ENCODE measurements around the gene POLD4. TPM values are rescaled to one million over a fixed set of nuclear protein-coding genes. Genes with fewer than 3 reads are reported as not detected.

The POLD4 gene
- total RNA-seq, 4 donors from 2014 or later: 65.7 to 87.3 (median 74.4) TPM

- TF ChIP-seq POLR2AphosphoS5 (IDR thresholded peaks at IDR 0.05) (peak; percentile 97), EP300 (IDR thresholded peaks at IDR 0.05) (no peak), CTCF (IDR thresholded peaks at IDR 0.05) (peak in 3 of 4 experiments; percentile 26 to 43 (median 28))
- Histone ChIP-seq H3K9me3 (no peaks in the 10 kb centered on the region), H3K4me3 (peak overlapping the region; percentile 42 to 80), H3K36me3 (no peaks in the 10 kb centered on the region), H3K4me1 (peaks cover 7 to 83% (median 60%) of the 10 kb centered on the region in 3 donors), H3K27ac (peak overlapping the region; percentile 87 to 99 (median 94)), H3K27me3 (no peaks in the 10 kb centered on the region)
- 0 to 6% methylated on average over 1 to 2 of the region's 8 CpGs for WGBS, 2 donors (ENCODE audit: low coverage in 1 of 2)
- ATAC-seq: peak; percentile 50
These were observed 1.0 kb upstream of the POLD4 start for GRCh38 chr11:67354075-67355022.

GRCh38 chr11:67352546-67353316 lies 615 bp downstream of the POLD4 start:
- ATAC-seq: peak; percentile 0
- Histone ChIP-seq H3K27ac (peak overlapping the region; percentile 87 to 99 (median 94)), H3K4me3 (peak overlapping the region; percentile 42 to 80), H3K4me1 (peaks cover 7 to 67% (median 54%) of the 10 kb centered on the region in 3 donors), H3K36me3 (no peaks in the 10 kb centered on the region), H3K9me3 (no peaks in the 10 kb centered on the region), H3K27me3 (no peaks in the 10 kb centered on the region)
- WGBS, 2 donors (ENCODE audit: low coverage in 1 of 2): 0% methylated on average over 3 to 18 of the region's 25 CpGs
- no peak for TF ChIP-seq CTCF (IDR thresholded peaks at IDR 0.05)
- TF ChIP-seq POLR2A (IDR thresholded peaks at IDR 0.05): no peak
- no peak for TF ChIP-seq EP300 (IDR thresholded peaks at IDR 0.05)
- no peak for TF ChIP-seq POLR2AphosphoS5 (IDR thresholded peaks at IDR 0.05)

GRCh38 chr11:67351275-67352005 lies 1.9 kb downstream of the POLD4 start:
- 0% methylated on average over 2 of the region's 11 CpGs; no CpG with 5 or more reads in 1 of the 2 donors for WGBS, 2 donors (ENCODE audit: low coverage in 1 of 2)
- TF ChIP-seq CTCF (IDR thresholded peaks at IDR 0.05) (peak in 3 of 4 experiments; percentile 87 to 94 (median 93)), POLR2AphosphoS5 (IDR thresholded peaks at IDR 0.05) (no peak)
- Histone ChIP-seq H3K36me3 (no peaks in the 10 kb centered on the region), H3K4me1 (peaks cover 6 to 54% (median 44%) of the 10 kb centered on the region in 3 donors), H3K27me3 (no peaks in the 10 kb centered on the region), H3K27ac (peak overlapping the region; percentile 16 to 99 (median 94)), H3K9me3 (no peaks in the 10 kb centered on the region), H3K4me3 (peak overlapping the region in 1 of 2 donors; percentile 80)
- ATAC-seq: no peak

- no peaks in the 10 kb centered on the region for H3K27me3 ChIP-seq
- peak overlapping the region in 1 of 4 donors; percentile 17 for H3K27ac ChIP-seq
- H3K4me3 ChIP-seq: no peak overlapping the region
- peaks cover 3 to 39% (median 30%) of the 10 kb centered on the region in 3 donors for H3K4me1 ChIP-seq
- TF ChIP-seq POLR2AphosphoS5 (IDR thresholded peaks at IDR 0.05) (no peak), EP300 (IDR thresholded peaks at IDR 0.05) (no peak), POLR2A (IDR thresholded peaks at IDR 0.05) (no peak), CTCF (IDR thresholded peaks at IDR 0.05) (no peak)
- WGBS, 2 donors (ENCODE audit: low coverage in 1 of 2): 75 to 80% methylated on average over 3 to 4 of the region's 4 CpGs
- H3K36me3 ChIP-seq: no peaks in the 10 kb centered on the region
- H3K9me3 ChIP-seq: no peaks in the 10 kb centered on the region
- no peak for ATAC-seq
These were observed 3.3 kb downstream of the POLD4 start for GRCh38 chr11:67349928-67350465.
